HCT116 (cell line): ENCODE measurements around the gene MTSS2.

Experiments
- CEBPB ChIP-seq: IDR thresholded peaks from 2 replicates; pipeline ENCODE4 v1.6.1; 2012; ENCODE audit warnings: low read depth
- EZH2 ChIP-seq: fragments of 200-600 bp; sonication (generic); IDR thresholded peaks from 2 replicates; pipeline ENCODE4 v1.6.1; 2017; ENCODE audit warnings: antibody characterized with exemption, mixed run types
- EZH2phosphoT487 ChIP-seq: fragments of 200-600 bp; IDR thresholded peaks from 2 replicates; pipeline ENCODE4 v1.6.1; 2018; ENCODE audit warnings: antibody characterized with exemption, borderline replicate concordance
- FOSL1 ChIP-seq: IDR thresholded peaks from 2 replicates; pipeline ENCODE4 v1.6.1; 2012; ENCODE audit warnings: low read depth
- JUND ChIP-seq: IDR thresholded peaks from 2 replicates; pipeline ENCODE4 v1.6.1; 2012
- POLR2A ChIP-seq: IDR thresholded peaks from 2 replicates; pipeline ENCODE4 v1.7.0; 2011; ENCODE audit warnings: borderline replicate concordance; ENCODE audit not compliant: insufficient read depth, insufficient read length; ENCODE audit errors: extremely low read depth
- POLR2AphosphoS5 ChIP-seq: IDR thresholded peaks from 2 replicates; pipeline ENCODE4 v1.6.1; 2011; ENCODE audit warnings: mild to moderate bottlenecking, low read depth, low read length, moderate library complexity
- RAD21 ChIP-seq: IDR thresholded peaks from 2 replicates; pipeline ENCODE4 v1.6.1; 2012; ENCODE audit warnings: low read depth, mild to moderate bottlenecking
- SP1 ChIP-seq: IDR thresholded peaks from 2 replicates; pipeline ENCODE4 v1.6.1; 2012; ENCODE audit warnings: low read depth
- TCF7L2 ChIP-seq: IDR thresholded peaks from 2 replicates; pipeline ENCODE4 v1.7.0; 2011; ENCODE audit warnings: borderline replicate concordance, inconsistent platforms; ENCODE audit not compliant: insufficient read depth, insufficient read length; ENCODE audit errors: extremely low read depth
- YY1 ChIP-seq: IDR thresholded peaks from 2 replicates; pipeline ENCODE4 v1.6.1; 2011; ENCODE audit warnings: low read length, low read depth, moderate library complexity, mild to moderate bottlenecking; ENCODE audit not compliant: insufficient replicate concordance; ENCODE audit errors: extremely low read depth
- TF ChIP-seq, protein P1 (sequence below), 3 experiments: fragments of 200-600 bp in 1 of 3; sonication (generic) in 1 of 3; IDR thresholded peaks in 2 of 3; conservative IDR thresholded peaks in 1 of 3; 2 replicates each; pipeline ENCODE4 v1.5.1; 2012 to 2017; ENCODE audit warnings: low read depth in 2 of 3, low read length in 2 of 3, antibody characterized with exemption in 1 of 3, borderline replicate concordance in 1 of 3, control low read depth in 1 of 3, mild to moderate bottlenecking in 1 of 3, mixed read lengths in 1 of 3, mixed run types in 1 of 3, moderate library complexity in 1 of 3; ENCODE audit not compliant: insufficient read depth in 1 of 3

DNA sequence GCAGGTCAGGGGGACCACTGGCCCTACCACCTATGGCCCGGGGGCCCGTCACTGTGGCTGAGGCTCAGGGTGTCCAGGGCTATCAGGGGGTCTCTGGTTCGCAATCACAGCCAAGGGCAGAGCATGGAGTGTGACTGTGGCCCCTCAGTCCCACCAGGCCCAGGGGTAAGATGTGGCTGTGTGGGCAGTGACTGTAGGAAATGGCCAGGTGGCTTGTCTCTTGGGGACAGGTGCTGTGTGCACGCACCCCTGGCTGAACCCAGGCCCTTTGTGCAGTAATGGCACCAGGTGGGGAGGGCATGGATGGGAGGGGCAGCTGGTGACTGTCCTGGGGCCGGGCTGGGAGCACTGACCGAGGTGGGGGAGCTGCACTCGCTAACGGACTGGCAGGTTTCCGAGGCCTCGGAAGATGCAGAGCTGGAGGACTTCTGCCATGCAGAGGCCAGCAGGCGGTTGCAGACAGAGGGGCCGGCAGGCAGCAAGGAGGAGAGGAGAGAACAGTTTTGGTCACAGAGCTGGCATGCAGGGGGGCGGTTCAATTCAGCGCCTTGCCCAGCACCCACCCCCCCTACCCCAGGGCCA lies 20.6 kb downstream of the MTSS2 start:
- TF ChIP-seq EZH2phosphoT487 (no peak), YY1 (no peak), POLR2A (no peak), SP1 (no peak), POLR2AphosphoS5 (no peak), EZH2 (no peak), RAD21 (no peak), FOSL1 (no peak), CEBPB (no peak), JUND (no peak), TCF7L2 (no peak)
- TF ChIP-seq, protein P1, sequence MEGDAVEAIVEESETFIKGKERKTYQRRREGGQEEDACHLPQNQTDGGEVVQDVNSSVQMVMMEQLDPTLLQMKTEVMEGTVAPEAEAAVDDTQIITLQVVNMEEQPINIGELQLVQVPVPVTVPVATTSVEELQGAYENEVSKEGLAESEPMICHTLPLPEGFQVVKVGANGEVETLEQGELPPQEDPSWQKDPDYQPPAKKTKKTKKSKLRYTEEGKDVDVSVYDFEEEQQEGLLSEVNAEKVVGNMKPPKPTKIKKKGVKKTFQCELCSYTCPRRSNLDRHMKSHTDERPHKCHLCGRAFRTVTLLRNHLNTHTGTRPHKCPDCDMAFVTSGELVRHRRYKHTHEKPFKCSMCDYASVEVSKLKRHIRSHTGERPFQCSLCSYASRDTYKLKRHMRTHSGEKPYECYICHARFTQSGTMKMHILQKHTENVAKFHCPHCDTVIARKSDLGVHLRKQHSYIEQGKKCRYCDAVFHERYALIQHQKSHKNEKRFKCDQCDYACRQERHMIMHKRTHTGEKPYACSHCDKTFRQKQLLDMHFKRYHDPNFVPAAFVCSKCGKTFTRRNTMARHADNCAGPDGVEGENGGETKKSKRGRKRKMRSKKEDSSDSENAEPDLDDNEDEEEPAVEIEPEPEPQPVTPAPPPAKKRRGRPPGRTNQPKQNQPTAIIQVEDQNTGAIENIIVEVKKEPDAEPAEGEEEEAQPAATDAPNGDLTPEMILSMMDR (IDR thresholded peaks at IDR 0.05 in 2 of 3, conservative IDR thresholded peaks at IDR 0.05 in 1 of 3; ENCODE audit: borderline replicate concordance in 1 of 3, insufficient read depth in 1 of 3, low read depth in 2 of 3, low read length in 2 of 3), result no peak
